Measurements from ENCODE around the gene FH.

Gene FH

GRCh38 chr1:241527146-241527545 lies 7.6 kb upstream of the FH start:
- FAIRE-seq (peak; percentile 40), DNase-seq (ENCODE audit: insufficient read length, low spot score) (no peak)
- TF ChIP-seq SPI1 (IDR thresholded peaks at IDR 0.05; ENCODE audit: low read depth, low read length) (no peak), TAF1 (IDR thresholded peaks at IDR 0.05; ENCODE audit: low read depth, low read length) (no peak)

- TF ChIP-seq PAX5 (IDR thresholded peaks at IDR 0.05; ENCODE audit: insufficient read depth, low read length, severe bottlenecking) (no peak), TAF1 (IDR thresholded peaks at IDR 0.05; ENCODE audit: low read depth, low read length) (no peak), POLR2AphosphoS5 (IDR thresholded peaks at IDR 0.05; ENCODE audit: low read depth, low read length) (no peak), POU2F2 (IDR thresholded peaks at IDR 0.05; ENCODE audit: low read depth, low read length) (no peak), SPI1 (IDR thresholded peaks at IDR 0.05; ENCODE audit: low read depth, low read length) (no peak), POLR2A (IDR thresholded peaks at IDR 0.05; ENCODE audit: low read depth, low read length) (no peak)
- no peak for FAIRE-seq
- no peak for DNase-seq (ENCODE audit: insufficient read length, low spot score)
These were observed 5.5 kb upstream of the FH start for GRCh38 chr1:241525026-241525425.

- TF ChIP-seq POU2F2 (IDR thresholded peaks at IDR 0.05; ENCODE audit: low read depth, low read length) (no peak), SPI1 (IDR thresholded peaks at IDR 0.05; ENCODE audit: low read depth, low read length) (no peak), TAF1 (IDR thresholded peaks at IDR 0.05; ENCODE audit: low read depth, low read length) (no peak), PAX5 (IDR thresholded peaks at IDR 0.05; ENCODE audit: insufficient read depth, low read length, severe bottlenecking) (no peak), POLR2AphosphoS5 (IDR thresholded peaks at IDR 0.05; ENCODE audit: low read depth, low read length) (no peak), POLR2A (IDR thresholded peaks at IDR 0.05; ENCODE audit: low read depth, low read length) (no peak)
- FAIRE-seq (no peak), DNase-seq (ENCODE audit: insufficient read length, low spot score) (no peak)
These were observed 2.2 kb upstream of the FH start for GRCh38 chr1:241521718-241522117.

GRCh38 chr1:241520080-241520465 lies 518 bp upstream of the FH start:
- TF ChIP-seq SPI1 (IDR thresholded peaks at IDR 0.05; ENCODE audit: low read depth, low read length) = no peak
- no peak for TF ChIP-seq POLR2A (IDR thresholded peaks at IDR 0.05; ENCODE audit: low read depth, low read length)
- DNase-seq (ENCODE audit: insufficient read length, low spot score) = no peak
- FAIRE-seq = no peak

GRCh38 chr1:241518476-241519307 lies 863 bp downstream of the FH start:
- TF ChIP-seq POLR2AphosphoS5 (IDR thresholded peaks at IDR 0.05; ENCODE audit: low read depth, low read length) (no peak), POU2F2 (IDR thresholded peaks at IDR 0.05; ENCODE audit: low read depth, low read length) (no peak), SPI1 (IDR thresholded peaks at IDR 0.05; ENCODE audit: low read depth, low read length) (no peak), POLR2A (IDR thresholded peaks at IDR 0.05; ENCODE audit: low read depth, low read length) (no peak), TAF1 (IDR thresholded peaks at IDR 0.05; ENCODE audit: low read depth, low read length) (no peak), PAX5 (IDR thresholded peaks at IDR 0.05; ENCODE audit: insufficient read depth, low read length, severe bottlenecking) (no peak)
- FAIRE-seq (peak; percentile 54), DNase-seq (ENCODE audit: insufficient read length, low spot score) (no peak)

- FAIRE-seq (no peak), DNase-seq (ENCODE audit: insufficient read length, low spot score) (no peak)
- TF ChIP-seq POLR2A (IDR thresholded peaks at IDR 0.05; ENCODE audit: low read depth, low read length) (no peak), SPI1 (IDR thresholded peaks at IDR 0.05; ENCODE audit: low read depth, low read length) (peak; percentile 45)
These were observed 6.2 kb downstream of the FH start for GRCh38 chr1:241513378-241513777.

GRCh38 chr1:241507189-241507863 lies 12.2 kb downstream of the FH start:
- TF ChIP-seq SPI1 (IDR thresholded peaks at IDR 0.05; ENCODE audit: low read depth, low read length) (no peak), POLR2AphosphoS5 (IDR thresholded peaks at IDR 0.05; ENCODE audit: low read depth, low read length) (no peak), POLR2A (IDR thresholded peaks at IDR 0.05; ENCODE audit: low read depth, low read length) (no peak), POU2F2 (IDR thresholded peaks at IDR 0.05; ENCODE audit: low read depth, low read length) (no peak)
- no peak for FAIRE-seq

GRCh38 chr1:241503444-241503843 lies 16.1 kb downstream of the FH start:
- DNase-seq (ENCODE audit: insufficient read length, low spot score) (no peak), FAIRE-seq (no peak)
- TF ChIP-seq POLR2A (IDR thresholded peaks at IDR 0.05; ENCODE audit: low read depth, low read length) (no peak), POLR2AphosphoS5 (IDR thresholded peaks at IDR 0.05; ENCODE audit: low read depth, low read length) (no peak), SPI1 (IDR thresholded peaks at IDR 0.05; ENCODE audit: low read depth, low read length) (no peak), TAF1 (IDR thresholded peaks at IDR 0.05; ENCODE audit: low read depth, low read length) (no peak), PAX5 (IDR thresholded peaks at IDR 0.05; ENCODE audit: insufficient read depth, low read length, severe bottlenecking) (no peak), POU2F2 (IDR thresholded peaks at IDR 0.05; ENCODE audit: low read depth, low read length) (no peak)

More at GRCh38 chr1:241507189-241507863, 12.2 kb downstream of the FH start:
- DNase-seq (ENCODE audit: insufficient read length, low spot score) = no peak

GRCh38 chr1:241499910-241500309 lies 19.6 kb downstream of the FH start:
- DNase-seq (ENCODE audit: insufficient read length, low spot score) (no peak), FAIRE-seq (no peak)

GRCh38 chr1:241495741-241496140 lies 23.8 kb downstream of the FH start:
- TF ChIP-seq PAX5 (IDR thresholded peaks at IDR 0.05; ENCODE audit: insufficient read depth, low read length, severe bottlenecking) (no peak), TAF1 (IDR thresholded peaks at IDR 0.05; ENCODE audit: low read depth, low read length) (no peak), POU2F2 (IDR thresholded peaks at IDR 0.05; ENCODE audit: low read depth, low read length) (no peak), POLR2A (IDR thresholded peaks at IDR 0.05; ENCODE audit: low read depth, low read length) (no peak), POLR2AphosphoS5 (IDR thresholded peaks at IDR 0.05; ENCODE audit: low read depth, low read length) (no peak), SPI1 (IDR thresholded peaks at IDR 0.05; ENCODE audit: low read depth, low read length) (no peak)
- no peak for FAIRE-seq
- DNase-seq (ENCODE audit: insufficient read length, low spot score) = no peak

More at GRCh38 chr1:241499910-241500309, 19.6 kb downstream of the FH start:
- TF ChIP-seq POLR2AphosphoS5 (IDR thresholded peaks at IDR 0.05; ENCODE audit: low read depth, low read length) = no peak
- TF ChIP-seq TAF1 (IDR thresholded peaks at IDR 0.05; ENCODE audit: low read depth, low read length) = no peak
- TF ChIP-seq PAX5 (IDR thresholded peaks at IDR 0.05; ENCODE audit: insufficient read depth, low read length, severe bottlenecking) = no peak
- no peak for TF ChIP-seq POU2F2 (IDR thresholded peaks at IDR 0.05; ENCODE audit: low read depth, low read length)
- no peak for TF ChIP-seq SPI1 (IDR thresholded peaks at IDR 0.05; ENCODE audit: low read depth, low read length)
- no peak for TF ChIP-seq POLR2A (IDR thresholded peaks at IDR 0.05; ENCODE audit: low read depth, low read length)
